ENCODE results near the gene PPIP5K1. TPM values are rescaled to one million over a fixed set of nuclear protein-coding genes. Genes with fewer than 3 reads are reported as not detected.

The PPIP5K1 gene
- total and polyA plus RNA-seq, 7 donors, result 4.8 to 44.6 (median 13.7) TPM

DNA sequence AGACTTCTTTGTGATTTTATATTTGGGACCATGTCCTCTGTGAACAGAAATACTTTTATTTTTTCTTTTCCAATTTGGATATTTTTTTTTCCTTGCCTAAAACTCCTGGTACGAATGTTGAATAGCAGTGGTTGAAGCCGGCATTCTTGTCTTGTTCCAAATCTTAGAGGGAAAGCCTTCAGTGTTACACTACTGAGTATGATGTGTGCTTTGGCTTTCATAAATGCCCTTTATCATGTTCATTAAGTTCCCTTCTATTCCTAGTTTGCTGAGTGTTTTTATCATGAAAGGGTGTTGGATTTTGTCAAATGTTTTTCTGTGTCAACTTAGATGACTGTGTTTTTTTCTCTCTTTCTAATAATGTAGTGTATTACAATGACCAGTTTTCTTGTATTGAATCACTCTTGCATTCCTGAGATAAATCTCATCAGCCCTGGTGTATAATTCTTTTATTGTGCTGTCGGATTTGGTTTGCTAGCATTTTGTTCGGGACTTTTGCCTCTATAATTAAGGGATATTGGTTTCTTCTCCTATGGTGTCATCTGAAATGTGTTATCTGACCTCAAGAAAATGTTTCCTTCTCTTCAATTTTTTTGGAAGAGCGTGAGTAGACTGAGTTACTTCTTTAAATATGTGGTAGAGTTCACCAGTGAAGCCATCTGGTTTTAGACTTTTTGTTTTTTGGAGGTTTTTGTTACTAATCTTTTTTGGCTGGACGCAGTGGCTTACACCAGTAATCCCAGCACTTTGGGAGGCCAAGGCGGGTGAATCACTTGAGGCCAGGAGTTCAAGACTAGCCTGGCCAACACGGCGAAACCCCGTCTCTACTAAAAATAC, 39.3 kb downstream of the PPIP5K1 start:
- 82% methylated on average over 10 of the region's 10 CpGs for WGBS, 2 donors
- peak; percentile 30 for DNase-seq
- Histone ChIP-seq H3K27ac (no peak overlapping the region), H3K36me3 (peaks cover 0 to 10% (median 2%) of the 10 kb centered on the region in 4 donors), H3K4me3 (no peak overlapping the region), H3K27me3 (no peaks in the 10 kb centered on the region), H3K9me3 (peaks cover 0 to 3% (median 0%) of the 10 kb centered on the region in 4 donors), H3K4me1 (no peaks in the 10 kb centered on the region)
- TF ChIP-seq POLR2A (IDR thresholded peaks at IDR 0.05), result no peak
- TF ChIP-seq, protein P1, sequence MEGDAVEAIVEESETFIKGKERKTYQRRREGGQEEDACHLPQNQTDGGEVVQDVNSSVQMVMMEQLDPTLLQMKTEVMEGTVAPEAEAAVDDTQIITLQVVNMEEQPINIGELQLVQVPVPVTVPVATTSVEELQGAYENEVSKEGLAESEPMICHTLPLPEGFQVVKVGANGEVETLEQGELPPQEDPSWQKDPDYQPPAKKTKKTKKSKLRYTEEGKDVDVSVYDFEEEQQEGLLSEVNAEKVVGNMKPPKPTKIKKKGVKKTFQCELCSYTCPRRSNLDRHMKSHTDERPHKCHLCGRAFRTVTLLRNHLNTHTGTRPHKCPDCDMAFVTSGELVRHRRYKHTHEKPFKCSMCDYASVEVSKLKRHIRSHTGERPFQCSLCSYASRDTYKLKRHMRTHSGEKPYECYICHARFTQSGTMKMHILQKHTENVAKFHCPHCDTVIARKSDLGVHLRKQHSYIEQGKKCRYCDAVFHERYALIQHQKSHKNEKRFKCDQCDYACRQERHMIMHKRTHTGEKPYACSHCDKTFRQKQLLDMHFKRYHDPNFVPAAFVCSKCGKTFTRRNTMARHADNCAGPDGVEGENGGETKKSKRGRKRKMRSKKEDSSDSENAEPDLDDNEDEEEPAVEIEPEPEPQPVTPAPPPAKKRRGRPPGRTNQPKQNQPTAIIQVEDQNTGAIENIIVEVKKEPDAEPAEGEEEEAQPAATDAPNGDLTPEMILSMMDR (IDR thresholded peaks at IDR 0.05), result no peak
- intact Hi-C loops (cut with DNase I), result no loop called here

DNA sequence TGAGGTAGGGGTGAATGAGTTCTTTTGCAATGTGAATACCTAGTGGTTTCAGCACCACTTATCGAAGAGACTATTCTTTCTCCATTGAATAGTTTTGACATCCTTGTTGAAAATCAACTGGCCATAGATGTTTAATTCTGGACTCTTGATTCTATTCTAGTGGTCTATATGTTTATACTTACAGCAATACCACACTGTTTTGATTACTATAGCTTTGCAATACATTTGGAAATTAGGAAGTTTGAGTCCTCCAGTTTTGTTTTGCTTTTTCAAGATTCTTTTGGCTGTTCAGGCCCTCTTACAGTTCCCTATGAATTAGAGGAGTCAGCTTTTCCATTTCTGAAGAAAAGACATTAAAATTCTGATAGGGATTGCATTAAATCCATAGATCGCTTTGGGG, 42.5 kb downstream of the PPIP5K1 start:
- Histone ChIP-seq H3K27me3 (no peaks in the 10 kb centered on the region), H3K4me3 (no peak overlapping the region), H3K9me3 (peaks cover 0 to 3% (median 0%) of the 10 kb centered on the region in 4 donors), H3K27ac (no peak overlapping the region), H3K36me3 (peaks cover 0 to 6% (median 0%) of the 10 kb centered on the region in 4 donors), H3K4me1 (no peaks in the 10 kb centered on the region)
- WGBS, 2 donors, result 96% methylated on average over 2 of the region's 2 CpGs
- TF ChIP-seq EP300 (IDR thresholded peaks at IDR 0.05) (no peak), POLR2AphosphoS5 (IDR thresholded peaks at IDR 0.05) (no peak), POLR2A (IDR thresholded peaks at IDR 0.05) (no peak)
- TF ChIP-seq, protein P1 (IDR thresholded peaks at IDR 0.05), result no peak
- no peak for DNase-seq
- intact Hi-C loops (cut with DNase I), result no loop called here

DNA sequence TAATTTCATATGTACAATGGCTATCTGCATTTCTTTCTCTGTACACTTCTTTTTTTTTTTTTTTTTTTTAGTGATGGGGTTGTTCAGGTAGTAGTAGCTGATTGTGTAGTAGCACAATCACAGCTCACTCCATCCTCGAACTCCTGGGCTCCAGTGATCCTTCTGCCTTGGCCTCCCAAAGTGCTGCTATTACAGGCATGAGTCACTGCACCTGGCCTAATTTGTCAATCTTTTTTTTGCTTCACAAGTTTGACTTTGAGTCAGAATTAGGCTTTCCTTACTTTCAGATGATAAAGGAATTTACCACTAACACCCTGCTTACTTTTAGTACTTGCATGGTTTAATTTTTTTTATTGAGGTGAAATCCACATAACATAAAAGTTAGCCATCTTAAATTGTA, 44.6 kb downstream of the PPIP5K1 start:
- no peak for DNase-seq
- TF ChIP-seq EP300 (IDR thresholded peaks at IDR 0.05), result no peak
- no peaks in the 10 kb centered on the region for H3K4me1 ChIP-seq
- no peak overlapping the region for H3K27ac ChIP-seq
- no peaks in the 10 kb centered on the region for H3K27me3 ChIP-seq
- H3K4me3 ChIP-seq, result no peak overlapping the region
- H3K36me3 ChIP-seq, result peaks cover 0 to 6% (median 0%) of the 10 kb centered on the region in 4 donors
- 89 to 93% methylated on average over 1 of the region's 1 CpG for WGBS, 2 donors
- intact Hi-C loops (cut with DNase I), result no loop called here
- peaks cover 0 to 3% (median 0%) of the 10 kb centered on the region in 4 donors for H3K9me3 ChIP-seq

DNA sequence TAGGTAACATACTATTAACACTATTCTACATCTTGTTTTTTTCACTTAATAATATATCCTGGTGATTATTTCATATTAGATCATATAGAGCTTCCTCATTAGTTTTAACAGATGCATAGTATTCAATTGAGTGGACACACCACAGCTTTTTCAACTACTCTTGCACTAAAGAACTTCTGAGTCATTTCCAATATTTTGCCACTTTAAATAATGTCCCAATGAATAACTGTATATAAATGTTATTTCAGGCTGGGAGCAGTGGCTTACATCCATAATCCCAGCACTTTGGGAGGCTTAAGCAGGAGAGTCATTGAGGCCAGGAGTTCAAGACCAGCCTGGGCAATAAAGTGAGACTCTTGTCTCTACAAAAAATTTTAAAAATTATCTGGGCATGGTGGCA, 45.7 kb downstream of the PPIP5K1 start:
- DNase-seq, result no peak
- peaks cover 0 to 3% (median 0%) of the 10 kb centered on the region in 4 donors for H3K9me3 ChIP-seq
- no peaks in the 10 kb centered on the region for H3K4me1 ChIP-seq
- TF ChIP-seq EP300 (IDR thresholded peaks at IDR 0.05) (no peak), POLR2AphosphoS5 (IDR thresholded peaks at IDR 0.05) (no peak), POLR2A (IDR thresholded peaks at IDR 0.05) (no peak)
- TF ChIP-seq, protein P1 (IDR thresholded peaks at IDR 0.05), result no peak
- H3K4me3 ChIP-seq, result no peak overlapping the region
- intact Hi-C loops (cut with DNase I), result no loop called here
- no peaks in the 10 kb centered on the region for H3K27me3 ChIP-seq
- no peak overlapping the region for H3K27ac ChIP-seq
- H3K36me3 ChIP-seq, result peaks cover 0 to 6% (median 0%) of the 10 kb centered on the region in 4 donors

DNA sequence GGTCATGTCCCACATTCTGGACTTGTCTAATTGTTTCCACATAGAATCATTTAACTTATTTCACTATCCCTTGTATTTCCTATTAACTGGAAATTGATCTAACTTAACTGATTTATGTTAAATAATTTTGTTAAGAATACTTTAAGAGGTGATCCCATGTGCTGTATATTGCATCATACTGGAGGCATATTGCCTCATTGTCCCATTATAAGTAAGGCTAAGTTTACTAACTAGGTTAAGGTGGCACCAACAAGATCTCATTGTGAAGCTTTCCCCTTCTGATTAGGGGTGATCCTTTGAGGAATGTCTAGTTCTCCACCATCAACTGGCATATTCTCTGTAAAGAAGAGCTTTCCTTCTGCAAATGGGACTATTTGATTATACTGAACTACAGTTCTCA, 48.2 kb downstream of the PPIP5K1 start:
- Histone ChIP-seq H3K9me3 (no peaks in the 10 kb centered on the region), H3K27me3 (no peaks in the 10 kb centered on the region), H3K4me1 (no peaks in the 10 kb centered on the region), H3K36me3 (peaks cover 0 to 5% (median 0%) of the 10 kb centered on the region in 4 donors), H3K27ac (no peak overlapping the region), H3K4me3 (no peak overlapping the region)
- intact Hi-C loops (cut with DNase I), result no loop called here
- no peak for TF ChIP-seq EP300 (IDR thresholded peaks at IDR 0.05)
- TF ChIP-seq POLR2AphosphoS5 (IDR thresholded peaks at IDR 0.05), result no peak
- TF ChIP-seq POLR2A (IDR thresholded peaks at IDR 0.05), result no peak
- TF ChIP-seq, protein P1 (IDR thresholded peaks at IDR 0.05), result no peak
- no peak for DNase-seq
